K562 (cell line): ENCODE results near the gene CD68. TPM values are rescaled to one million over a fixed set of nuclear protein-coding genes. Genes with fewer than 3 reads are reported as not detected.
A peak's percentile ranks its signal among the peaks of the same experiment; 100 is the strongest.

Source experiments
- BCL6 ChIP-seq: fragments of 250-450 bp; sonication (Bioruptor Pico); IDR thresholded peaks from 2 replicates; pipeline ENCODE4 v1.4.0; 2020
- ETS2 ChIP-seq: IDR thresholded peaks from 2 replicates; pipeline ENCODE4 v1.6.1; 2016; ENCODE audit warnings: borderline replicate concordance, missing genetic modification characterization, mild to moderate bottlenecking, moderate library complexity, missing compliant biosample characterization; ENCODE audit not compliant: poor library complexity, severe bottlenecking
- KDM1A ChIP-seq, 2 experiments: fragments of 450-650 bp; IDR thresholded peaks; 2 replicates each; pipeline ENCODE4 v1.6.1; 2016; ENCODE audit warnings: mild to moderate bottlenecking in 2 of 2
- KHSRP ChIP-seq: fragments of 450-650 bp; IDR thresholded peaks from 2 replicates; pipeline ENCODE4 v1.6.1; 2017
- MED1 ChIP-seq: sonication (generic); formaldehyde crosslinking; IDR thresholded peaks from 2 replicates; pipeline ENCODE4 v1.8.1; 2023; ENCODE audit warnings: missing genetic modification reagents, borderline replicate concordance
- NCOA4 ChIP-seq: fragments of 450-650 bp; IDR thresholded peaks from 2 replicates; pipeline ENCODE4 v1.6.1; 2018; ENCODE audit warnings: mild to moderate bottlenecking; ENCODE audit not compliant: partially characterized antibody
- TAF1 ChIP-seq: IDR thresholded peaks from 2 replicates; pipeline ENCODE4 v1.6.1; 2011; ENCODE audit warnings: mild to moderate bottlenecking, low read length, moderate library complexity; ENCODE audit not compliant: insufficient read depth, control insufficient read depth, severe bottlenecking; ENCODE audit errors: extremely low read depth
- TRIM28 ChIP-seq: fragments of 450-650 bp; IDR thresholded peaks from 2 replicates; pipeline ENCODE4 v1.6.1; 2017
- ZBTB12 ChIP-seq: fragments of 250-450 bp; sonication (Bioruptor Pico); IDR thresholded peaks from 2 replicates; pipeline ENCODE4 v1.4.0; 2020
- ZKSCAN1 ChIP-seq: fragments of 150-350 bp; IDR thresholded peaks from 2 replicates; pipeline ENCODE4 v1.6.1; 2016; ENCODE audit warnings: low read depth, low read length
- ZNF316 ChIP-seq: fragments of 450-650 bp; IDR thresholded peaks from 2 replicates; pipeline ENCODE4 v1.6.1; 2016
- ZNF431 ChIP-seq: sonication (generic); formaldehyde crosslinking; IDR thresholded peaks from 2 replicates; pipeline ENCODE4 v1.8.0; 2022; ENCODE audit warnings: mild to moderate bottlenecking, missing genetic modification reagents
- ZNF77 ChIP-seq: fragments of 250-450 bp; sonication (Bioruptor Pico); IDR thresholded peaks from 2 replicates; pipeline ENCODE4 v1.5.0; 2020
- ZNF780A ChIP-seq: fragments of 250-450 bp; sonication (Bioruptor Pico); IDR thresholded peaks from 2 replicates; pipeline ENCODE4 v1.5.0; 2021; ENCODE audit warnings: mild to moderate bottlenecking
- polyA plus RNA-seq, 8 experiments: library from polyadenylated mRNA; depleted of rRNA in 4 of 8; stranded (reverse) in 5 of 8; unstranded in 3 of 8; fragments of >200 nt; fragmentation: Nextera tagmentation in 2 of 8; fragmentation: Illumina TruSeq in 1 of 8; extraction: Ambion mirVana in 2 of 8; extraction: Trizol in 1 of 8; gene quantifications; 2 replicates each; pipeline versions ENCODE4 v1.2.1 to v1.2.3, GENCODE V29; 2011 to 2014; ENCODE audit warnings: inconsistent platforms in 1 of 8, missing spikeins in 1 of 8
- total RNA-seq, 7 experiments: library from RNA; depleted of rRNA in 6 of 7; stranded (reverse); fragments of >200 nt in 6 of 7; fragmentation: Illumina TruSeq in 2 of 7; extraction: Trizol in 2 of 7; gene quantifications; 2 replicates each; pipeline versions ENCODE4 v1.2.1 to v1.2.3, GENCODE V29; 2011 to 2021; ENCODE audit warnings: low replicate concordance in 1 of 7
- TF ChIP-seq, protein P1 (sequence below): sonication (generic); formaldehyde crosslinking; IDR thresholded peaks from 2 replicates; pipeline ENCODE4 v1.8.1; 2023; ENCODE audit warnings: mild to moderate bottlenecking, missing genetic modification reagents
- TF ChIP-seq, protein P2 (sequence below): fragments of 450-650 bp; IDR thresholded peaks from 2 replicates; pipeline ENCODE4 v1.7.0; 2016; ENCODE audit warnings: borderline replicate concordance
- TF ChIP-seq, protein P3 (sequence below), 3 experiments: fragments of 200-800 bp in 1 of 3; sonication (Bioruptor generic) in 1 of 3; sonication (generic) in 1 of 3; formaldehyde crosslinking in 1 of 3; IDR thresholded peaks; 2 replicates each; pipeline versions ENCODE4 v1.6.1 to v1.8.0; 2016 to 2022; ENCODE audit warnings: mild to moderate bottlenecking in 2 of 3, missing compliant biosample characterization in 2 of 3, missing genetic modification characterization in 2 of 3, missing genetic modification reagents in 1 of 3
- TF ChIP-seq, protein P4 (sequence below): sonication (generic); formaldehyde crosslinking; IDR thresholded peaks from 2 replicates; pipeline ENCODE4 v1.8.0; 2022; ENCODE audit warnings: mild to moderate bottlenecking, missing genetic modification reagents
- TF ChIP-seq, protein P5 (sequence below): sonication (generic); formaldehyde crosslinking; IDR thresholded peaks from 2 replicates; pipeline ENCODE4 v1.8.0; 2022; ENCODE audit warnings: missing genetic modification reagents, mild to moderate bottlenecking, moderate library complexity, borderline replicate concordance

The CD68 gene
- total and polyA plus RNA-seq, 9 of the 15 experiments (the other 6 are each of a cell fraction or from before 2014, with no cell fraction given) = 28.2 to 89.8 (median 37.7) TPM

DNA sequence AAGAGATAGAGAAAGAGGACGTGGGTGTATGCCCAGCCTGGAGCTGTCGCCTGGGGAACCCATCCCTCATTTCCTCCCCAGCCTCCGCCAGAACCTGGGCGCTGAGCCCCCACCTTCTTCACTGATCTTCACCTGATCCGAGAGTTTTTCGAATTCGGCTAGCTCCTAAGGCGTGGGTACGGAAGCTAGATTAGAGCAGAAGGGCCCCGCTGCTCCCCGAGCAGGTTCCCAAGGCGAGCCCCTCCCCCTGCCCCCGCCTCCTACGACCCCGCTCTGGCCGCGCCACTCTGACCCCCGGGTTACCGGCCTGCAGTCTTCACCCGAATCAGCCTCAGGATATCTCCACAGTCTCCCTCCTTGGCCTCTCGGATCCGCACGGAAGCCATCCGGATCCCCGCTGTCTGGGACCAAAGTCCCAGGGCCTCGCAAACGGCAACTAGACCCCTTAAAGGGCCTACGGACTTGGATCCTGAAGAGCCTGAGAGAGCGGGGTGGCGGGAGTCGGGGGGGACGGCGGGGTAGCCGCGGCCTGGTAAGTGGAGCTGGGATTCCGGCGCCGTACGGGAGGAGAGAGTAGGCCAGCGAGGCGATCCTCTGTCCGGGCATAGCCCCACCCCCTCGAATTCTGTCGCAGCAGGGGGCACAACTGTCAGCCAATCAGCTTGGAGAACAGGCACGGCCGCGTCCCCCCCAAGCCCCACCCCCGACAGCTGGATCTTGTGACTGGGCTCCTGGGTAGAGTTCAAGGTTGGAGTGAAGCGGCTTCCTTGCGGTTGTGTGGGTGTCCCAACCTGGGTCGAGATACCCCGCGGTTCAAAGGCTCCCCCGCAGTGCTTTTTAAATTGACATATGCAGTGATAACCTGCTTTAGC lies 48.0 kb downstream of the CD68 start, which contains the start of gene SAT2 (continued):
- TF ChIP-seq, protein P1, sequence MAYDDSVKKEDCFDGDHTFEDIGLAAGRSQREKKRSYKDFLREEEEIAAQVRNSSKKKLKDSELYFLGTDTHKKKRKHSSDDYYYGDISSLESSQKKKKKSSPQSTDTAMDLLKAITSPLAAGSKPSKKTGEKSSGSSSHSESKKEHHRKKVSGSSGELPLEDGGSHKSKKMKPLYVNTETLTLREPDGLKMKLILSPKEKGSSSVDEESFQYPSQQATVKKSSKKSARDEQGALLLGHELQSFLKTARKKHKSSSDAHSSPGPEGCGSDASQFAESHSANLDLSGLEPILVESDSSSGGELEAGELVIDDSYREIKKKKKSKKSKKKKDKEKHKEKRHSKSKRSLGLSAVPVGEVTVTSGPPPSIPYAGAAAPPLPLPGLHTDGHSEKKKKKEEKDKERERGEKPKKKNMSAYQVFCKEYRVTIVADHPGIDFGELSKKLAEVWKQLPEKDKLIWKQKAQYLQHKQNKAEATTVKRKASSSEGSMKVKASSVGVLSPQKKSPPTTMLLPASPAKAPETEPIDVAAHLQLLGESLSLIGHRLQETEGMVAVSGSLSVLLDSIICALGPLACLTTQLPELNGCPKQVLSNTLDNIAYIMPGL = no peak
- TF ChIP-seq, protein P2, sequence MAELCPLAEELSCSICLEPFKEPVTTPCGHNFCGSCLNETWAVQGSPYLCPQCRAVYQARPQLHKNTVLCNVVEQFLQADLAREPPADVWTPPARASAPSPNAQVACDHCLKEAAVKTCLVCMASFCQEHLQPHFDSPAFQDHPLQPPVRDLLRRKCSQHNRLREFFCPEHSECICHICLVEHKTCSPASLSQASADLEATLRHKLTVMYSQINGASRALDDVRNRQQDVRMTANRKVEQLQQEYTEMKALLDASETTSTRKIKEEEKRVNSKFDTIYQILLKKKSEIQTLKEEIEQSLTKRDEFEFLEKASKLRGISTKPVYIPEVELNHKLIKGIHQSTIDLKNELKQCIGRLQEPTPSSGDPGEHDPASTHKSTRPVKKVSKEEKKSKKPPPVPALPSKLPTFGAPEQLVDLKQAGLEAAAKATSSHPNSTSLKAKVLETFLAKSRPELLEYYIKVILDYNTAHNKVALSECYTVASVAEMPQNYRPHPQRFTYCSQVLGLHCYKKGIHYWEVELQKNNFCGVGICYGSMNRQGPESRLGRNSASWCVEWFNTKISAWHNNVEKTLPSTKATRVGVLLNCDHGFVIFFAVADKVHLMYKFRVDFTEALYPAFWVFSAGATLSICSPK = no peak
- TF ChIP-seq ZNF77 (CRISPR knock-in tag) (no peak), ZBTB12 (CRISPR knock-in tag) (no peak), ZKSCAN1 (no peak), KDM1A (IDR thresholded peaks at IDR 0.05) (peak; percentile 88), MED1 (no peak), TAF1 (no peak), TRIM28 (no peak), KHSRP (no peak), ZNF431 (CRISPR knock-in tag) (no peak), ETS2 (no peak), BCL6 (CRISPR knock-in tag) (no peak), NCOA4 (no peak), ZNF316 (no peak), ZNF780A (CRISPR knock-in tag) (no peak)
- TF ChIP-seq, protein P3, sequence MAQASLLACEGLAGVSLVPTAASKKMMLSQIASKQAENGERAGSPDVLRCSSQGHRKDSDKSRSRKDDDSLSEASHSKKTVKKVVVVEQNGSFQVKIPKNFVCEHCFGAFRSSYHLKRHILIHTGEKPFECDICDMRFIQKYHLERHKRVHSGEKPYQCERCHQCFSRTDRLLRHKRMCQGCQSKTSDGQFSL (CRISPR knock-in tag; IDR thresholded peaks at IDR 0.05) = peak; percentile 84
- TF ChIP-seq, protein P3 (tag; IDR thresholded peaks at IDR 0.05) = peak in 1 of 2 experiments; percentile 63; a peak in 2 of 4 replicates
- TF ChIP-seq, protein P4, sequence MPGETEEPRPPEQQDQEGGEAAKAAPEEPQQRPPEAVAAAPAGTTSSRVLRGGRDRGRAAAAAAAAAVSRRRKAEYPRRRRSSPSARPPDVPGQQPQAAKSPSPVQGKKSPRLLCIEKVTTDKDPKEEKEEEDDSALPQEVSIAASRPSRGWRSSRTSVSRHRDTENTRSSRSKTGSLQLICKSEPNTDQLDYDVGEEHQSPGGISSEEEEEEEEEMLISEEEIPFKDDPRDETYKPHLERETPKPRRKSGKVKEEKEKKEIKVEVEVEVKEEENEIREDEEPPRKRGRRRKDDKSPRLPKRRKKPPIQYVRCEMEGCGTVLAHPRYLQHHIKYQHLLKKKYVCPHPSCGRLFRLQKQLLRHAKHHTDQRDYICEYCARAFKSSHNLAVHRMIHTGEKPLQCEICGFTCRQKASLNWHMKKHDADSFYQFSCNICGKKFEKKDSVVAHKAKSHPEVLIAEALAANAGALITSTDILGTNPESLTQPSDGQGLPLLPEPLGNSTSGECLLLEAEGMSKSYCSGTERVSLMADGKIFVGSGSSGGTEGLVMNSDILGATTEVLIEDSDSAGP (CRISPR knock-in tag) = no peak
- TF ChIP-seq, protein P5, sequence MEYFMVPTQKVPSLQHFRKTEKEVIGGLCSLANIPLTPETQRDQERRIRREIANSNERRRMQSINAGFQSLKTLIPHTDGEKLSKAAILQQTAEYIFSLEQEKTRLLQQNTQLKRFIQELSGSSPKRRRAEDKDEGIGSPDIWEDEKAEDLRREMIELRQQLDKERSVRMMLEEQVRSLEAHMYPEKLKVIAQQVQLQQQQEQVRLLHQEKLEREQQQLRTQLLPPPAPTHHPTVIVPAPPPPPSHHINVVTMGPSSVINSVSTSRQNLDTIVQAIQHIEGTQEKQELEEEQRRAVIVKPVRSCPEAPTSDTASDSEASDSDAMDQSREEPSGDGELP = peak; percentile 95
